NCI-H1930 (cell line): ENCODE data around the gene CSMD2.
"Not testable (repeated sequence)": the region's sequence is repeated elsewhere in the genome, so short reads cannot be mapped to it uniquely, and the experiment has no call there.

Experiments
- DNase-seq, 2 experiments: peaks; one replicate each; lab custom pipeline; 2025; lab: John Stamatoyannopoulos, UW

The CSMD2 gene

GRCh38 chr1:34164771-34165391 is at the start of gene CSMD2:
Gene CSMD2, minus strand, starts transcription at chr1:34165230. Its CDS starts 133 bp downstream, at chr1:34165097.
- no peak for DNase-seq

GRCh38 chr1:34213956-34214355 is 48.9 kb upstream of the CSMD2 start:
- no peak for DNase-seq

DNA sequence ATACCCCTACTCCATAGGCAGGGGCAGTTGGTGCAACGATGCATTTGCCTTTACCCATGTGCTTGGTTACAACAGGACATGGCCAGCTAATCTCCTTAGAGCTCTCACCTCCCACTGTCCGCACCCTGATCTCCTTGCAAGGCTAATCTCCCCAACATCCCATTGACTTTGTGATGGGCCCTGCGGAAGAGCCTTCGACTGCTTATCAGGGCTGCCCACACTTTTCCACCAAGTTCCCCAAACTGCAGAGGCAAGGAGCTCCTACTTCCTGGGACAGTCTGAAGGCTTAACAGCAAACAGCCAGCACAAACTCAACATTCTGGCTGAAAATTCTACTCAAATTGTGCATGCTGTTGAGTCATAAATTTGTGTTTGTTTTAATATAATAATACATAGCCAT is 47.6 kb upstream of the CSMD2 start:
- DNase-seq, result no peak

- no peak for DNase-seq
These were observed 34.9 kb upstream of the CSMD2 start for GRCh38 chr1:34199927-34200326.

- DNase-seq, result no peak
These were observed 27.6 kb upstream of the CSMD2 start for GRCh38 chr1:34192621-34193020.

DNA sequence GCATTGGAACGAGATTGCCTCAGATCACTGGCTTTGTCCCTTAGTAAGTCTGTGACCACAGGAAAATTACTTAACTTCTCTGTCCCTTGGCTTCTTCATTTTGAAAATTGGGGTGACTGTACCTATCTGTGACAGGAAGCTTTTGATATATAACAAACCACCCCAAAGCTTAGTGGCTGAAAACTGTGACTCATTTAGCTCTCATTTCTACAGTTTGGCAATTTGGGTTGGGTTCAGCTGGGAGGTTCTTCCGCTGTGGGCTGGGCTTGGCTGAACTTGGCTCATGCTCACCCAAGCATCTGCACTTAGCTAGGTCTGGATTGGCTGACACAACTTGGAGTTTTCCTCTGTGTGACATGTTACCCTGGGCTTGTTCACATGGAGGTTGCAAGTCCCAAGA is 25.7 kb upstream of the CSMD2 start:
- DNase-seq, result no peak

DNA sequence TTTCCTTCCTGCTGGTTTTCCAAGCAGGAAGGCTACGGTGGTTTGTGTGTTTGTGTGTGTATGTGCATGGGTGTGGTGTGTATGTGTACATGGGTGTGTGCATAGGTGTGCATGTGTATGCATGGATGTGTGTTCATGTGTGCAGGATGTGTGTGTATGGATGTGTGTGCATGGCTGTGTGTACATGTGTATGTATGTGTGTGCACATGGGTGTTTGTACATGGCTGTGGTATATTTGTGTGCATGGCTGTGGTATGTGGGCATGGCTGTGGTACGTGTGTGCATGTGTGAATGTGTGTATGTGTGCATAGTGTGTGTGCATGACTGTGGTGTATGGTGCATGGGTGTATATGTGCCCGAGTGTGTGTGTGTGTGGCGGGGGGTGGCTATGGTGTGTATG is 24.0 kb upstream of the CSMD2 start:
- no peak for DNase-seq

DNA sequence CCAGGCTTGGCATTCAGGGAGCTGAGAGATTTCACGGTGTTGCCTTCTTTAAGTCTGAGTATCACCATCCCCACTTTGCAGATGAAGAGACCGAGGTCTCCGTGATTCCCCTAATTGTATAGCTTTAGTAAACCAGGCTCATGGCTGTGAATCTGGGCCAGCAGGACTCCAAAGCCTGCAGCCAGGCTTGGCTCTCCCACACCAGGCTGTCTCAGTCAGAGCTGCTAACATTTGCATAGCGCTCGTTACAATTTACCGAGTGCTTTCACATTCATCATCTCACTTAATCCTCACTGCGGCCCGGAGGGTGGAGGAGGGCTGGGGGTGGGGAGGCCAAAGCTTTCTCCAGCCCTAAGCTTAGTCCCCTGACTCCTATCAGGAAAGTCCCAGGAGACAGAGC is 23.4 kb upstream of the CSMD2 start:
- DNase-seq, result no peak

DNA sequence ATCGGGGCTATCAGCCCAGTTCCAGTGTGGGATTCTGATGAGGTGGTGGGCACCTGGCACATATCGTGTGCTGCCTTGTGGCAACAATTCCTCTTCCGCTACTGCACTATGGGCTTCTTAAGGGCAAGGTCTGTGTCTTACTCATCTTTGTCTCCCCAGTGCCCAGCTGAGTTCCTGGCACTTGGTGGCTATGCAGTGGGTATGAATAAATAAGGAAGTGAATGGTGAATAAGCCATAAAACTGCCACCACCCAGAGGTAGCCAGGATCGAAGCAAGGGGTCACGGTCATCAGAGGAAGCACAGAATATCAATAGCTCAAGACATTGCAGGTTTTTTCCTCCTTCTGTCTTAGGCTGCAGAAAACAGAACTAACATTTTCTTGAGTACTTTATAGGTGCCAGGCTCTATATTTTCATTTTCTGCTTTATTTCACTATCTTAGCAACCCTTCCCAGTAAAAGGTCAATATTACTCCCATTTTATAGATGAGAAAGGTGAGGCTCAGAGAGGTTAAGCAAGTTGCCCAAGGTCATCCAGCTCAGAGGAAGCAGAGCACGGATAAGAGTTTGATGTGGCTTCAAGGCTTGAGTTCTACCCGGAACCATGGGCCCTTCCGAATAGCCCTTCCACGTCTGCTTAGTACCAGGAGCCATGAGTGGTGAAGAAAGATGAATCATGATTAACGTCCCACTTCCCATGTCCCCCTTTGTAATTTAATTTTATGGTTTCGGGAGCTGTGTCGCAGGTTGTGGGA is 21.9 kb upstream of the CSMD2 start:
- no peak for DNase-seq

DNA sequence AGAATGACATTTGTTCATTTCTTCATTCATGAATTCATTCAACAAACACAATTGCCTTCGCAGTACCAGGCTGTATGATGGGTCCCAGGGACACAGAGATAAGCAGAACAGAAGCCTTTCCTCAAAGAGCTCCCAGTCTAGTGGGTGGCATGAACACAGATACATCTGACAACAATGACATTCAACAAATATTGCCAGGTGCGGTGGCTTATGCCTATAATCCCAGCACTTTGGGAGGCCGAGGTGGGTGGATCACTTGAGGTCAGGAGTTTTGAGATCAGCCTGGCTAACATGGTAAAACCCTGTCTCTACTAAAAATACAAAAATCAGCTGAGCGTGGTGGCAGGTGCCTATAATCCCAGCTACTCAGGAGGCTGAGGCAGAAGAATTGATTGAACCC is 18.4 kb upstream of the CSMD2 start:
- not testable (repeated sequence) for DNase-seq

DNA sequence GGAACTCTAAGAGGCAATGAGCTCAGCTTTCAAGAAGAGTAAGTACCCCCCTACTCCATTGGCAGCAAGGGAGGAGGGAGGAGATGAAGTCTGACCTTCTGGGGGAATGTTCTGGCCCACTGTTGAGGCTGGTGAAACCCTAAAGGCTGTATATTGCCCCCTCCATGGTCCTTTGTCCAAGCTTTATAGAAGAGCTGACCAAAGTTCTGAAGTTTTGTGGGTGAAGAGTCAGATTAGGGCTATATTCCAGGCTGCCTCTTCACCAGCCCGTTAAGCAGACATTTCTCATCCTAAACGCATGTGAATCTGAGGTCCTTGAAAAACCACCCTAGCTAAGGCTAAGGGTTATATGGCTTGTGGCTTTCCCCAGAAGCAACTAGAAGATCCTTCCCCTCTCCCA is 13.0 kb upstream of the CSMD2 start:
- no peak for DNase-seq

- DNase-seq, result no peak
These were observed 12.0 kb upstream of the CSMD2 start, which contains the start of gene C1orf94 for GRCh38 chr1:34176830-34177603. Gene C1orf94, plus strand, starts transcription at chr1:34176907. Its CDS starts 883 bp downstream, at chr1:34177790.

GRCh38 chr1:34175744-34176143 is 10.7 kb upstream of the CSMD2 start:
- DNase-seq, result no peak

DNA sequence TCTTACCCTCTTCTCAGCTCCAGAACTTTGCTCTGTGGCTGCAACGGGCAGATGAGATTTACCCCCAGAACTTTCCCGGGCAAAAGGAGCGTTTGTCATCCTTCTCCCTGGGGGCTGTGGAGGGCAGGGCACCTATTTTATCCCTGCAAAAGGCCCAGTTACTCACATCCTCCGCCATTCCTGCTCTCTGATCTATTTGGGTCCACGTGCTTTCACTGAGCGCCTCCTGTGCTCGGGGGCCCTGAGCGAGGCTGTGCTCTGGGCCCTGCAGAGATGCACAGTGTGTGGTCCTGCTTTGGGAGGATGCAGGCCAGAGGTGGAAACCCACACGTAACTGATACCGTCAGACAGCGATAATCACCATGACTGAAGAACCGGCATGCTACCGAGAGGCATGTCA is 2.4 kb upstream of the CSMD2 start:
- DNase-seq, result no peak

- DNase-seq, result no peak
These were observed 1.8 kb upstream of the CSMD2 start for GRCh38 chr1:34166625-34167361.

DNA sequence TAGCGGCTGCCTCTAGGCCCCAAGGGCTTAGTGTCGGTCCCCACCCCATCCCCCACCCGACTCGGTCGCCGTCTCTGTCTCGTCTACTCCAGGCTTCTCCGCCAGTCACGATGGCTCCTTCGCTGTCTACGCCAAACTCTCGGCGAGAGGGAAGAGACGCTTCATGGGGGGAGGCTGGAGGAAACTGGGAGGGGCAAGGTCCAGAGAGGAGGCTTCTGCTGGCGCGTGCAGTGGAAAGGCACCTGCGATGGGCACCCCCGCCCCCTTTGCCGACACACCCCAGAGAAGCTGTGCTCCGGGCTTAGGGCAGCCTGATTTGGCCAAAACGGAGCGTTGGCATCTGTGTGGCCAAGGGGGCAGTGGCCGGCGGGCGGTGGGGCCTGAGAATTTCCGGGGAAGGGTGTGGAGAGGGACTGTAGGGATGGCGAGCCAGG is 1.2 kb upstream of the CSMD2 start:
- DNase-seq, result no peak

DNA sequence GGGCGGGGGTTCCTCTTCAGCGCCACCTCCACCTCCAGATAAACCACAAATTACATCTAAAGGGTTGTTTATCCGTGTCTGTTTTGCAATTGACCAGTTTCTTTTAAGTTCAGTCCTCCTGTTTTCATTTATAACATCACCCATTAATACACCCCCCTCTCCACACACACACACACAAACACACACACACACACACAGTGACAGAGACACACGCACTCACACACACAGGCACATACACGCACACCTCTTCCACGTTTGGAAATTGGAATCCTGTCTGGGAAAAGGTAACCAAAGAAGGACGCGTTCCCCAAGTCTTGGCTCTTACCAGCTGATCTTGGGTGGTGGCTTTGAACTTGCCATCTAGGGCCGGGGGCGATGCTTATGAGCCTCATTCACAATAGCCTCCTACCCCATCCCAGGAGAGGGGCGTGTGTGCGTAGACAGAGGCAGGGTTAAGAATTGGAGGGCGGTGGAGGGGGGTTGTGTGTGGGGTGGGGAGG is 442 bp upstream of the CSMD2 start:
- DNase-seq, result no peak

- DNase-seq, result no peak
These were observed 968 bp downstream of the CSMD2 start for GRCh38 chr1:34163792-34164731.

DNA sequence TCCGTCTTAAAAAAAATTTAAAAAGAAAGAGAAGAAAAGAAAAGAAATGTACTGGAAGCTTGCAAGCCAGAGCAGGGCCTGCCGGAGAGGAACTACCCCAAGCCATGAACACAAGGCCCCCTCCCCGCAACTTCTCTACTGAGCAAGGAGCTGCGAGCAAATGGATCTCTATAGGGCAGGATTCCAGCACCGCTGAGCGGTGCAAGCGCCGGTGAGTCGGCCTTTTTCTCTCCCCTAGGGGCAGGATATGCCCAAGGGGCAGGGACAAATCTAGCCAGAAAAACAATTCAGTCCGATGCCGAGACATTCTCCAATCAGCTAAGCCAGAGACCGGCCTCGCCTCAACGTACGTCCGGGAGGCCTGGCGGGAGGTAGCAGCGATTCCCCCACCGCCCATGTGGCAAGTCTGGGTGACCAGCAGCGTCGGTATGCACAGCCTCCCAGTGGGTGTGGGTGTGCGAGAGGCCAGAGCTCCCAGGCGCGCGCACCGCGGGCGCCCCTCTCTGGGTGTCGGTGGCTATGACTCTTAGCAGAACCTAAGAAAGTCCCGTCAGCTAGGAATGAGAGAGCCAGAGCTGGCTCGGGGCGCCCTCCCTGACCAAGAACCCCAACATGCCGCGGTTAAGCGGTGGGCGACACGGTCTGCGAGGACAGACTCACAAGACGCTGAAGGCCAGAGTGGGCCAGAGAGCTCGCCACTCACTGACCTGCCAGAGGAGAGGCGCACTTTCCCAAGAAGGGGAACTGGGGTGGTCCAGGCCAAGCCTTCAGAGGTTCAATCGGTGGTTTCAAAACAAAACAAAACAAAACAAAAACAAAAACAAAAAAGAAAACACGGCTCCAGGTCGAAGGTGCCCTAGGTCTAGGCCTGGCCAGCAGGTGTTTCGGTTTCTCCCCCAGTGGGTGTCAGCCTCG is 1.9 kb downstream of the CSMD2 start:
- DNase-seq, result peak in 1 of 2 experiments; percentile 3

- no peak for DNase-seq
These were observed 8.3 kb downstream of the CSMD2 start for GRCh38 chr1:34156739-34157138.
